Femur (tissue), 1 donor: Measurements from ENCODE around the gene PARD6G.
A peak's percentile ranks its signal among the peaks of the same experiment; 100 is the strongest.
"Not testable (repeated sequence)": the region's sequence is repeated elsewhere in the genome, so short reads cannot be mapped to it uniquely, and the experiment has no call there.

Experiments used
- DNase-seq: peaks from one replicate; pipeline ENCODE4 v3.0.0-alpha.2; 2017

PARD6G gene

DNA sequence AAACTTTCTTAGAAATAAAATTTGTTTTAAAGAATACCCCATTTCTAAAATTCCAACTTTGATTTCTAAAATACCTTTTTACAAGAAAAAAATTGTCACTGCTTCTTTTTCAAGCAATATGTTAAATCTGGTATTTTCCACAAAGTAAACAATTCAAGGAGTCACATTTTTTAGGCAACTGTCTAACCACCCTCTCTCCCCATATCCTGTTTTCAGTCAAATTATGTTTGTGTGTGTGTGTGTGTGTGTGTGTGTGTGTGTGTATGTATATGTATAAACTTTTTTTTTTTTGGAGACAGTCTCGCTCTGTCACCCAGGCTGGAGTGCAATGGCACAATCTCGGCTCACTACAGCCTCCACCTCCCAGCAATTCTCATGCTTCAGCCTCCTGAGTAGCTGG is 79.0 kb downstream of the PARD6G start:
- DNase-seq = no peak

- no peak for DNase-seq
Observed at GRCh38 chr18:80167931-80168330, 79.4 kb downstream of the PARD6G start.

GRCh38 chr18:80167331-80167730 is 80.0 kb downstream of the PARD6G start:
- no peak for DNase-seq

DNA sequence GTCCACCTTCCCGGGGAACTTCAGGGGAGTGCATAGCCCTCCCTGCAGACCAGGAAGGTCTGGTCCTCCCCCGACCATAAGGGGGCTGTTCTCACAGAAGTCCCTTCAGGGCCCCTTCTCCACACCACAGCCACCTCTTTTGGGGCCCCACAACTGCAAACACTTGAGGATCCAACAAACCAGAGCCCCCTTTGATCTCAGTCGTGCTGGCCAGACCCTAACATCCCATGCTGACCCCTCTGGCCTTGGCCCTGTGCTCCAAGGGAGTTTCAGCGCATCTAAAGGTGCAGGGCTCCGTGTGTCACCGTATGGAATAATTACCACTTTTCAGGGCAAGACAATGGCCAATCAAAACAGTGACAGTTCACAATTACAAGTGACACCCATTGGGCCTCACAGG is 80.6 kb downstream of the PARD6G start:
- no peak for DNase-seq

DNA sequence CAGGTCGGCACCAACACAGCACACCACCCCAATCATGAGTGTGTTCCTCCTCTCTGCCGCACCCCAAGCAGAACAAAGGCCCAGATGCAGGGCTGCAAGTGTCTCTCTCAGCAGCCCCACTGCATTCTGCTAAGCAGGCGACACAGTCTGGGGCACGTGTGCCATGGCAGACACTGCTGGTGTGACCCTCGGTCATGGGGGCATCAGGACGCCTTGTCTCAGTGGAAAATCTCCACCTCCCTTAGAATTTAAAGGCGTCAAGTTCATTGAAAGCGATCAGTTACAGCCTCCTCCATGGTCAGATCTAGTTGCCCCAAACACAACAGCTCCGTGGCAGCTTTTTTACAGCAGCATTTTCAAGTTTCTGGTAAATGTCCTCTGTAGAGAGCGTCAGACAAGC is 81.1 kb downstream of the PARD6G start:
- DNase-seq = no peak

- DNase-seq = not testable (repeated sequence)
Observed at GRCh38 chr18:80164727-80165355, 82.5 kb downstream of the PARD6G start.

DNA sequence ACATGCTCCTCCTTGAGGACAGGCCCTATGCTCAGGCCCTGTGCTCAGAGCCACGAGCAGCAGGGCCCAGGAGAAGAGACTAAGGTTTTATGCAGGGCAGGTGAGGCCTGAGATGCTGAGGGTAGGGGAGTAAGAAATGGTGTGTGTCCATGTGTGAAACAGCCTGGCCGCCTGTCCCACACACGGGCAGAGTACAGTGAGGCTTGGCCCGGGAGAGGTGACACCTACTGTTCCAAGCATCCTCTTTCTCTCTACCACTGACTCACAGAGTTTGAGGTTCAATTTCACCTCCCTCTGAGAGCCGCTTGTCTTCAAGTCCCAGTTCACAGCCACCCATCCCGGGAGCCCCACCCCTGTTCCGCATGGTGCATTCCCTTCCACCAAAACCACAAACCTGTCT is 84.1 kb downstream of the PARD6G start:
- no peak for DNase-seq

- no peak for DNase-seq
Observed at GRCh38 chr18:80161781-80162417, 85.4 kb downstream of the PARD6G start.

- DNase-seq = no peak
Observed at GRCh38 chr18:80159713-80160636, 87.3 kb downstream of the PARD6G start.

DNA sequence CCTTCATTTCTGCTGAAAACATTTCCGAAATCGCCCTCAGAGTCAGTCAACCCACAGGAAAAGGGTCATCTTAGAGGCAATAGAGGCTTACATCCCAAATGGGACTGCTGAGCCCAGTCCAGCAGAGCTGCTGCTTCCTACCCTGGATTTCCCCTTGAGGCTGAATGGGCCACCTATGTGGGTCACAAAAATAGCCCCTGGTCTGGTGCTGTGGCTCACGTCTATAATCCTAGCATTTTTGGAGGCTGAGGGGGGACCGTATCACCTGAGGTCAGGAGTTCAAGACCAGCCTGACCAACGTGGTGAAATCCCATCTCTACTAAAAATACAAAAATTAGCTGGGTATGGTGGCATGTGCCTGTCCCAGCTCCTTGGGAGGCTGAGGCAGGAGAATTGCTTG is 88.9 kb downstream of the PARD6G start:
- DNase-seq = no peak

GRCh38 chr18:80157708-80158343 is 89.5 kb downstream of the PARD6G start:
- DNase-seq = peak; percentile 76

GRCh38 chr18:80154293-80154692 is 93.0 kb downstream of the PARD6G start:
- DNase-seq = no peak

DNA sequence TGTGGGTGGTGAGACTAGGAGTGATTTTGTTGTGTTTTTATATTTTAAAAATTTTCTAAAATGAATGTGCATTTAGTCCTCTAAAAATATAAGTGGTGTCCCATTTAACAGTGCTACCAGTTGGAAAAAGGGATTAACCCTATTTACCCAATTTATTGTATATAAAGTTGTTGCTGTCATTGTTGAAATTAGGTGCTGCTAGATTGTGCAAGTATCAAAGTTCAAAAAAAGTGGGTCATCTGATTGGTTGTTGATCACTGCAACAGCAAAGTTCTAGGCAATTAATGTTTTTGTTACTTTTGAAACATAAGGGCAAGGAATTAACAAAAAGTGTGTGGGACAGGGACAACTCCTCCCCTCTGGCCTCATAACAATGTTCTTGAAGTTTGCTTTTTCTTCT is 97.6 kb downstream of the PARD6G start:
- no peak for DNase-seq

DNA sequence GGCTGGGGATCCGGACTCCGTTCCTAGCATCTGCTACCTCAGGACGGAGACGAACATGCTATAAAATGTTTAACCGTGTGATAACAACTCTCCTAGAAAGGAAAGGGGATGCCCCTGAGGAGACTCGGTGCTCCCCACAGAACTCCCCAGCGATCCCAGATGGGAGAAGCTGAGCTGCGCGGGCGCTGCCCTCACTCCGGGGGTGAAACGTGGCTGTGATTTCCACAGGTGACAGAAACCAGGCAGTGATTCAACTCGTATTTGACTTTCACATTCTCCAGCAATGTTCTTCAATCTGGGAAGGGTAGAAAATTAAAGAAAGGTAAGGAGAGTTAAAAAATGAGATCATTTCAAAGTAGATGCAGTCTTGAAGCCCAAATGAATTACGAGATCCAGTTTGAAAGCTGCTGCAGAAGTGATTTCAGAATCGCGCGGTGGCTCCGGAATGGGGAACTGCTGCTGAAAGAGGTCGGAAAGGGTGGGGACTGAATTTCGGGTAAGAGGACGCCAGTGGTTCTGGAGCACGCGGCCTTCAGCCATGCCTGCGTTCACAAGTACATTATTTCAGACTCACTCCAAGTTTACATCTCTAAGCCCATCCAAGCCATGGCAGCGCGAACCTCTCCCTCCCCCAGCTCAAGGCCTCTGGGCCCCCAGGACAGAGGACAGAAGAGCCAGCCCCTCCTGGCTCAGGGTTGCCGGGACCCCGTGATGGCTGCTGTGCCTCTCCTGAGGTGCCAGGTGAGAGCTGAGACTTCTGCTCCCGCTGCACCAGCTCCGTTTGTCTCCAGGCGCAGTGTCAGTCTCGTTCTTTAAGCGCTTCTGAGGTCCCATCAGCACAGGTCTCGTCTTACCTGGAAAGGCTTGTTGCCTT is 98.8 kb downstream of the PARD6G start:
- DNase-seq = no peak

GRCh38 chr18:80147418-80148325 is 99.6 kb downstream of the PARD6G start:
- peak; percentile 94 for DNase-seq

GRCh38 chr18:80147037-80147417 is 100.3 kb downstream of the PARD6G start:
- no peak for DNase-seq

DNA sequence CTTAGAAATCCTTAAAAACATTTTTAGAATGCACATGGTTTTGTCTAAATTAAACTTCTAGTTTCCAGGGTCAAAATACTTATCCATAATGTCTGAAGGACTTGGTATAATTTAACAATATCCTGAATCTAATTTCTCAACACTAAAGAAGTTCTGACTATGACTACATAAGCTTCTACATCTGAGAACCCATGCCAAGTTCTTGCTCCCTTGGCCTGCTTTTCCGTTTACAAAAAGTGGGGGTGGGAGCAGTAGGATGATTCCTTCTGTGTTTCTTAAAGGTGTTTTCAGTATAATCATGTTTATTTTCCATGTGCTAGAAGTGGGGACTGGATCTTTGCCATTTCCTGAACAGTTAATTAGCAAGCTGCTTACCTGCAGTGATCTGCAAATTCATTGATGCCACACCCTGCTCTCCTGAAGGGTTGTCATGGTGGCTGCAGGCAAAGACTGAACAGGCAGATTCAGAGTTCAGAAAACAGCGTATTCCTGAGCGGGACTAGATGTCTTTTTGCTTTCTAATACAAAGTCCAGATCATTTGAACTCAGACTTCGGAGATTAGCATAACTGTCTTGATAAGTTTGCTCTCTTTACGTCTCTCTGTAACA is 102.0 kb downstream of the PARD6G start:
- no peak for DNase-seq

DNA sequence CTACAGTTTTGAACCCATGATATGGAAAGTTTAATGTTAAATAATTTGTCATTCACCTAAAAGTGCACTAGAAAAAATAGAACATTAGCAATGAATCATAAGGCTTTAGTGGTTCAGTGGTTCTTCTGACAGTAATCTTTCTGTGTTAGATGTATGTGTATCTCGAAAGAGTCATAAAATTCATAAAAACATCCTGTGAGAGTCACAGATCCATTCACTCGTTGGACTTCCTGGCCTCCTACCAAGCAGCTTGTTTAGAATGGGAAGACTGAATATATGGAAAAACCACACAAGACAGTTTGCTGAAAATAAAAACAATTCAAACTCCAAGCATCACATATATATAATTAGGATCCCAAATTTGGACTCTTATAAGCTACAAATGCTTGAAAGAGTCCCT is 103.4 kb downstream of the PARD6G start:
- DNase-seq = no peak

DNA sequence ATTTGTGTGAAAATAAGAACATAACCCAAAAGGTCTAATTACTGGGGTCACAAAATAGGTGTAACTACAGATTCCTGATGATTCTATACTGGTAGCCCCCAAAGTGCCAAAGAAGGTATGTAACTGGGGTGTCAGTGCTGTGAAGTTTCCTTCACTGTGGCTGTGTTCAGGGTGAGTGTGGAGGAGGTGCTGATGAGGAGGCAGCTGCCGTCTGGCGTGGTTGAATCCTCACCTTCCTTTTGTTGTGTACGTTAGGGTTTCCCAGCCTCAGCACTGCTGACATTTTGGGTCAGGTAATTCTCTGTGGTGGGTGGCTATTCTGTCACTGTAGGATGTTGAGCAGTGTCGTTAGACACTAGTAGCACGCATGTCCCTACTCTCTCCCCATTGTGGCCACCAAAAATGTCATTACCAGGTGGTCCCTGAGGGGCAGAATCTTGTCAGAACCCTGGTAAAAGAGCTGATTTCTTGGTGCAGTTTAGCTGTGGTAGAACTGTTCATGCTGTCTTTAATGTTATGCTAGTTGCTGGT is 106.8 kb downstream of the PARD6G start:
- no peak for DNase-seq

GRCh38 chr18:80137976-80138375 is 109.3 kb downstream of the PARD6G start:
- DNase-seq = no peak

DNA sequence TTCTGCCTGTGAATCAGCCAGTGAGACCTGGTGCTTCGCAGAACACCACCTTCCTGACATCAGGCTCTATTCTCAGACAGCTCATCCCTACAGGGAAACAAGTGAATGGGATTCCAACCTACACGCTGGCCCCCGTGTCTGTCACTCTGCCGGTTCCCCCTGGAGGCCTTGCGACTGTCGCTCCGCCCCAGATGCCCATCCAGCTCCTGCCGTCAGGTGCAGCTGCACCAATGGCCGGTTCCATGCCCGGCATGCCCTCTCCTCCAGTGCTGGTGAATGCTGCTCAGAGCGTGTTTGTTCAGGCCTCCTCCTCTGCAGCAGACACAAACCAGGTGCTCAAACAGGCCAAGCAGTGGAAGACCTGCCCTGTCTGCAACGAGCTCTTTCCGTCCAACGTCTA is 110.2 kb downstream of the PARD6G start:
- DNase-seq = no peak
